Mesenchymal stem cell (in vitro differentiated cells and primary cell): ENCODE results near the gene ZNF143. TPM values are rescaled to one million over a fixed set of nuclear protein-coding genes. Genes with fewer than 3 reads are reported as not detected.

Experiments
- DNase-seq: peaks from one replicate; pipeline ENCODE4 v3.0.0-alpha.2; 2013
- H2AFZ ChIP-seq: one replicate; pipeline ENCODE4 v1.6.1; 2013; ENCODE audit warnings: low read depth, mild to moderate bottlenecking, control low read depth, inconsistent platforms, low read length, moderate library complexity
- H2AK5ac ChIP-seq: 2 replicates; pipeline ENCODE4 v1.6.1; 2013; ENCODE audit warnings: low read length, moderate library complexity, mild to moderate bottlenecking, inconsistent platforms; ENCODE audit not compliant: severe bottlenecking
- H2BK120ac ChIP-seq: one replicate; pipeline ENCODE4 v1.6.1; 2013; ENCODE audit warnings: low read depth, mild to moderate bottlenecking, inconsistent platforms, low read length, moderate library complexity
- H2BK12ac ChIP-seq, 2 experiments: one replicate each; pipeline ENCODE4 v1.6.1; 2013; ENCODE audit warnings: inconsistent platforms in 2 of 2, low read length in 2 of 2, mild to moderate bottlenecking in 2 of 2, moderate library complexity in 2 of 2, control low read depth in 1 of 2
- H2BK15ac ChIP-seq: one replicate; pipeline ENCODE4 v1.6.1; 2013; ENCODE audit warnings: mild to moderate bottlenecking, low read depth, inconsistent platforms; ENCODE audit not compliant: poor library complexity, severe bottlenecking
- H2BK5ac ChIP-seq: 2 replicates; pipeline ENCODE4 v1.6.1; 2013; ENCODE audit warnings: low read depth, mild to moderate bottlenecking, low read length, control low read depth, inconsistent platforms; ENCODE audit not compliant: poor library complexity, severe bottlenecking
- H3K14ac ChIP-seq, 2 experiments: one replicate each; pipeline ENCODE4 v1.6.1; 2013; ENCODE audit warnings: inconsistent platforms in 2 of 2, low read length in 2 of 2, control low read depth in 1 of 2, mild to moderate bottlenecking in 1 of 2, moderate library complexity in 1 of 2
- H3K18ac ChIP-seq, 2 experiments: one replicate each; pipeline ENCODE4 v1.6.1; 2013; ENCODE audit warnings: inconsistent platforms in 2 of 2, low read length in 2 of 2, control low read depth in 1 of 2, low read depth in 1 of 2, mild to moderate bottlenecking in 1 of 2
- H3K23ac ChIP-seq, 2 experiments: one replicate each; pipeline ENCODE4 v1.6.1; 2013; ENCODE audit warnings: inconsistent platforms in 2 of 2, low read length in 2 of 2, mild to moderate bottlenecking in 2 of 2, moderate library complexity in 2 of 2, control low read depth in 1 of 2
- H3K27ac ChIP-seq: 2 replicates; pipeline ENCODE4 v1.5.1; 2013; ENCODE audit warnings: mild to moderate bottlenecking, moderate library complexity, low read length, control low read depth, inconsistent platforms; ENCODE audit not compliant: poor library complexity, severe bottlenecking
- H3K27me3 ChIP-seq, 2 experiments: 2 replicates each; pipeline versions ENCODE4 v1.6.1 to v1.7.0; 2013; ENCODE audit warnings: low read length in 2 of 2, mild to moderate bottlenecking in 2 of 2, moderate library complexity in 2 of 2, control low read depth in 1 of 2, inconsistent platforms in 1 of 2; ENCODE audit not compliant: control insufficient read depth in 1 of 2, insufficient read depth in 1 of 2
- H3K36me3 ChIP-seq, 2 experiments: 2 replicates each; pipeline versions ENCODE4 v1.6.1 to v1.7.0; 2013; ENCODE audit warnings: low read length in 2 of 2, control low read depth in 1 of 2, inconsistent platforms in 1 of 2, low read depth in 1 of 2, mild to moderate bottlenecking in 1 of 2; ENCODE audit not compliant: insufficient read depth in 2 of 2, control insufficient read depth in 1 of 2
- H3K4ac ChIP-seq, 2 experiments: one replicate each; pipeline ENCODE4 v1.6.1; 2013; ENCODE audit warnings: inconsistent platforms in 2 of 2, low read length in 2 of 2, mild to moderate bottlenecking in 2 of 2, moderate library complexity in 2 of 2, control low read depth in 1 of 2, low read depth in 1 of 2
- H3K4me1 ChIP-seq: 2 replicates; pipeline ENCODE4 v1.6.1; 2013; ENCODE audit warnings: low read depth, low read length, control low read depth; ENCODE audit not compliant: control insufficient read depth, insufficient read depth
- H3K4me2 ChIP-seq: 2 replicates; pipeline ENCODE4 v1.6.1; 2013; ENCODE audit warnings: low read length, mild to moderate bottlenecking, inconsistent platforms; ENCODE audit not compliant: poor library complexity, severe bottlenecking
- H3K4me3 ChIP-seq, 2 experiments: 2 replicates each; pipeline versions ENCODE4 v1.5.1 to v1.7.0; 2013; ENCODE audit warnings: low read length in 2 of 2, mild to moderate bottlenecking in 2 of 2, control low read depth in 1 of 2, low read depth in 1 of 2; ENCODE audit not compliant: insufficient read depth in 1 of 2
- H3K79me1 ChIP-seq: replicated peaks from 2 replicates; pipeline ENCODE4 v1.6.1; 2013; ENCODE audit warnings: mild to moderate bottlenecking, control low read depth, low read length, inconsistent platforms; ENCODE audit not compliant: poor library complexity, severe bottlenecking
- H3K9ac ChIP-seq: 2 replicates; pipeline ENCODE4 v1.7.0; 2013; ENCODE audit warnings: mild to moderate bottlenecking, low read length, moderate library complexity
- H3K9me3 ChIP-seq: 2 replicates; pipeline ENCODE4 v1.7.0; 2013; ENCODE audit warnings: mild to moderate bottlenecking, low read length; ENCODE audit not compliant: control insufficient read depth
- H4K8ac ChIP-seq: one replicate; pipeline ENCODE4 v1.6.1; 2013; ENCODE audit warnings: inconsistent platforms, mild to moderate bottlenecking, low read length, moderate library complexity
- H4K91ac ChIP-seq: one replicate; pipeline ENCODE4 v1.6.1; 2013; ENCODE audit warnings: mild to moderate bottlenecking, low read length, inconsistent platforms
- WGBS: methylation state at CpG from one replicate; pipeline ENCODE4 v1.1.7; 2013; ENCODE audit warnings: mixed read lengths; 5-methylcytosine and 5-hydroxymethylcytosine counted together
- polyA plus RNA-seq, 2 experiments: library from polyadenylated mRNA; stranded (reverse); fragments of 200-250 nt; gene quantifications; one replicate each; pipeline ENCODE4 v1.2.3, GENCODE V29; 2013

ZNF143 gene
- polyA plus RNA-seq (2013, experiment 1 of 2), result 12.3 TPM
- polyA plus RNA-seq (2013, experiment 2 of 2), result 11.8 TPM

GRCh38 chr11:9460322-9461062 is at the start of gene ZNF143:
ZNF143 (plus strand) TSS chr11:9461012; CDS start chr11:9471309, 10,297 bp downstream.
- H3K79me1 ChIP-seq, result no peaks in the 10 kb centered on the region
- peak within 1 kb of the TSS; percentile 79 for H2BK120ac ChIP-seq
- no peaks in the 10 kb centered on the region for H3K9me3 ChIP-seq
- peak within 1 kb of the TSS; percentile 99 to 100 for H3K18ac ChIP-seq
- WGBS, result under 1% methylated on average over 45 of the region's 45 CpGs
- H3K23ac ChIP-seq, result peak within 1 kb of the TSS in 1 of 2 experiments; percentile 90
- peak within 1 kb of the TSS; percentile 70 for H3K4me2 ChIP-seq
- H4K91ac ChIP-seq, result peak within 1 kb of the TSS; percentile 99
- peak within 1 kb of the TSS; percentile 100 for H3K27ac ChIP-seq
- H3K14ac ChIP-seq, result peak within 1 kb of the TSS; percentile 82 to 99
- H3K4me1 ChIP-seq, result peaks cover 5% of the 10 kb centered on the region
- H2BK5ac ChIP-seq, result peak within 1 kb of the TSS; percentile 99
- H2AK5ac ChIP-seq, result peak within 1 kb of the TSS; percentile 99
- no peaks in the 10 kb centered on the region for H3K36me3 ChIP-seq
- H2BK15ac ChIP-seq, result no peak within 1 kb of the TSS
- H2AFZ ChIP-seq, result peak within 1 kb of the TSS; percentile 7
- peak within 1 kb of the TSS; percentile 78 to 97 for H3K4me3 ChIP-seq
- peak within 1 kb of the TSS; percentile 97 for H4K8ac ChIP-seq
- peak within 1 kb of the TSS; percentile 98 to 100 for H3K4ac ChIP-seq
- peak; percentile 100 for DNase-seq
- H2BK12ac ChIP-seq, result no peak within 1 kb of the TSS
- H3K9ac ChIP-seq, result peak within 1 kb of the TSS; percentile 100
- H3K27me3 ChIP-seq, result no peaks in the 10 kb centered on the region

GRCh38 chr11:9428706-9429105 is 32.1 kb upstream of the ZNF143 start:
- H3K4ac ChIP-seq, result no peak overlapping the region
- H2AFZ ChIP-seq, result no peak overlapping the region
- H3K36me3 ChIP-seq, result peaks cover 33 to 94% of the 10 kb centered on the region in 2 experiments
- H3K9me3 ChIP-seq, result no peaks in the 10 kb centered on the region
- H3K27ac ChIP-seq, result no peak overlapping the region
- no peak overlapping the region for H3K4me2 ChIP-seq
- H2BK120ac ChIP-seq, result no peak overlapping the region
- no peak overlapping the region for H2BK5ac ChIP-seq
- no peak overlapping the region for H3K23ac ChIP-seq
- H3K79me1 ChIP-seq, result peaks cover 12% of the 10 kb centered on the region
- no peak for DNase-seq
- H4K8ac ChIP-seq, result no peak overlapping the region
- H3K14ac ChIP-seq, result no peak overlapping the region
- H2AK5ac ChIP-seq, result no peak overlapping the region
- no peaks in the 10 kb centered on the region for H3K4me1 ChIP-seq
- H3K18ac ChIP-seq, result no peak overlapping the region
- no peak overlapping the region for H4K91ac ChIP-seq
- no peaks in the 10 kb centered on the region for H3K27me3 ChIP-seq
- H2BK12ac ChIP-seq, result no peak overlapping the region
- no peak overlapping the region for H3K9ac ChIP-seq
- no CpG with 5 or more reads among the region's 1 CpG for WGBS
- H2BK15ac ChIP-seq, result no peak overlapping the region
- H3K4me3 ChIP-seq, result no peak overlapping the region

GRCh38 chr11:9438611-9439010 is 22.2 kb upstream of the ZNF143 start:
- peak; percentile 23 for DNase-seq
- Histone ChIP-seq H3K27ac (no peak overlapping the region), H2BK5ac (no peak overlapping the region), H3K4me3 (no peak overlapping the region), H3K9ac (no peak overlapping the region), H4K8ac (no peak overlapping the region), H3K36me3 (peaks cover 33 to 93% of the 10 kb centered on the region in 2 experiments), H4K91ac (no peak overlapping the region), H2AK5ac (no peak overlapping the region), H3K27me3 (no peaks in the 10 kb centered on the region), H2BK12ac (no peak overlapping the region), H3K4ac (no peak overlapping the region), H3K79me1 (peaks cover 11% of the 10 kb centered on the region), H2BK15ac (no peak overlapping the region), H3K14ac (no peak overlapping the region), H3K23ac (no peak overlapping the region), H3K9me3 (no peaks in the 10 kb centered on the region), H2AFZ (no peak overlapping the region), H3K4me2 (no peak overlapping the region), H3K18ac (no peak overlapping the region), H2BK120ac (no peak overlapping the region), H3K4me1 (no peaks in the 10 kb centered on the region)
- 95% methylated on average over 2 of the region's 4 CpGs for WGBS

- Histone ChIP-seq H3K4me2 (no peak overlapping the region), H3K14ac (no peak overlapping the region), H4K91ac (no peak overlapping the region), H3K4ac (no peak overlapping the region), H2BK15ac (no peak overlapping the region), H3K23ac (no peak overlapping the region), H2BK5ac (no peak overlapping the region), H2AK5ac (no peak overlapping the region), H4K8ac (no peak overlapping the region), H2AFZ (no peak overlapping the region), H3K9me3 (no peaks in the 10 kb centered on the region), H3K79me1 (peaks cover 10% of the 10 kb centered on the region), H2BK12ac (no peak overlapping the region), H3K18ac (no peak overlapping the region), H2BK120ac (no peak overlapping the region), H3K4me3 (no peak overlapping the region), H3K4me1 (no peaks in the 10 kb centered on the region), H3K27me3 (no peaks in the 10 kb centered on the region), H3K36me3 (peaks cover 36 to 74% of the 10 kb centered on the region in 2 experiments), H3K27ac (no peak overlapping the region), H3K9ac (no peak overlapping the region)
- WGBS, result 100% methylated on average over 2 of the region's 4 CpGs
- DNase-seq, result no peak
Measured at GRCh38 chr11:9446230-9446629, 14.6 kb upstream of the ZNF143 start.
